ENCODE results near the gene UXS1. TPM values are rescaled to one million over a fixed set of nuclear protein-coding genes. Genes with fewer than 3 reads are reported as not detected.

UXS1 gene
- total RNA-seq, 1 donor: 24.0 TPM

- no peak for DNase-seq (ENCODE audit: low read depth)
- no peak for TF ChIP-seq CTCF (IDR thresholded peaks at IDR 0.05; ENCODE audit: insufficient read depth, low read length)
- H3K4me3 ChIP-seq (ENCODE audit: low read depth, low read length): no peak overlapping the region
These were observed 80.6 kb downstream of the UXS1 start for GRCh38 chr2:106113361-106113966.

- DNase-seq (ENCODE audit: low read depth): no peak
- TF ChIP-seq CTCF (IDR thresholded peaks at IDR 0.05; ENCODE audit: insufficient read depth, low read length): no peak
- no peak overlapping the region for H3K4me3 ChIP-seq (ENCODE audit: low read depth, low read length)
These were observed 82.1 kb downstream of the UXS1 start for GRCh38 chr2:106111882-106112571.

GRCh38 chr2:106109675-106110424 lies 84.3 kb downstream of the UXS1 start:
- no peak for TF ChIP-seq CTCF (IDR thresholded peaks at IDR 0.05; ENCODE audit: insufficient read depth, low read length)
- no peak for DNase-seq (ENCODE audit: low read depth)
- no peak overlapping the region for H3K4me3 ChIP-seq (ENCODE audit: low read depth, low read length)

GRCh38 chr2:106108791-106109190 lies 85.3 kb downstream of the UXS1 start:
- TF ChIP-seq CTCF (IDR thresholded peaks at IDR 0.05; ENCODE audit: insufficient read depth, low read length): no peak
- no peak for DNase-seq (ENCODE audit: low read depth)
- H3K4me3 ChIP-seq (ENCODE audit: low read depth, low read length): no peak overlapping the region

GRCh38 chr2:106108351-106108750 lies 85.8 kb downstream of the UXS1 start:
- H3K4me3 ChIP-seq (ENCODE audit: low read depth, low read length): no peak overlapping the region
- DNase-seq (ENCODE audit: low read depth): peak; percentile 51
- TF ChIP-seq CTCF (IDR thresholded peaks at IDR 0.05; ENCODE audit: insufficient read depth, low read length): peak; percentile 48

- no peak overlapping the region for H3K4me3 ChIP-seq (ENCODE audit: low read depth, low read length)
- DNase-seq (ENCODE audit: low read depth): peak; percentile 42
- TF ChIP-seq CTCF (IDR thresholded peaks at IDR 0.05; ENCODE audit: insufficient read depth, low read length): no peak
These were observed 86.5 kb downstream of the UXS1 start for GRCh38 chr2:106107509-106108131.

Data from fibroblast of the aortic adventitia (primary cell).